GM18870 (cell line): Measurements from ENCODE around the gene ICAM5.
"Not testable (repeated sequence)": the region's sequence is repeated elsewhere in the genome, so short reads cannot be mapped to it uniquely, and the experiment has no call there.

ENCODE experiments used
- ATAC-seq: cut with Tn5 transposase; IDR thresholded peaks from one replicate; pipeline ENCODE4 v1.9.1; 2021; ENCODE audit warnings: moderate library complexity; ENCODE audit not compliant: unreplicated experiment

ICAM5 gene

GRCh38 chr19:10318807-10319682 lies 29.3 kb downstream of the ICAM5 start:
- ATAC-seq, result no peak

GRCh38 chr19:10320602-10321416 lies 31.1 kb downstream of the ICAM5 start:
- ATAC-seq, result no peak

- ATAC-seq, result no peak
These were observed 31.7 kb downstream of the ICAM5 start for GRCh38 chr19:10321417-10321797.

GRCh38 chr19:10321874-10322835 lies 32.4 kb downstream of the ICAM5 start:
- no peak for ATAC-seq

GRCh38 chr19:10325732-10326131 lies 36.0 kb downstream of the ICAM5 start:
- ATAC-seq, result no peak

- ATAC-seq, result no peak
These were observed 38.0 kb downstream of the ICAM5 start for GRCh38 chr19:10327793-10328192.

GRCh38 chr19:10328558-10329429 lies 39.0 kb downstream of the ICAM5 start:
- ATAC-seq, result no peak

GRCh38 chr19:10329555-10329954 lies 39.8 kb downstream of the ICAM5 start:
- no peak for ATAC-seq

- no peak for ATAC-seq
These were observed 42.6 kb downstream of the ICAM5 start for GRCh38 chr19:10332158-10332964.

- peak; percentile 62 for ATAC-seq
These were observed 43.4 kb downstream of the ICAM5 start, which contains the start of gene RAVER1 for GRCh38 chr19:10332965-10333757. TSS of gene RAVER1 (minus strand) at chr19:10333529. CDS start at chr19:10333507, 22 bp downstream.

GRCh38 chr19:10333758-10334587 lies 44.2 kb downstream of the ICAM5 start:
- ATAC-seq, result no peak

- no peak for ATAC-seq
These were observed 45.0 kb downstream of the ICAM5 start for GRCh38 chr19:10334588-10335351.

- ATAC-seq, result no peak
These were observed 45.7 kb downstream of the ICAM5 start for GRCh38 chr19:10335352-10335985.

GRCh38 chr19:10336725-10337124 lies 47.0 kb downstream of the ICAM5 start:
- not testable (repeated sequence) for ATAC-seq

- ATAC-seq, result no peak
These were observed 49.2 kb downstream of the ICAM5 start for GRCh38 chr19:10338940-10339339.

GRCh38 chr19:10339380-10339960 lies 49.7 kb downstream of the ICAM5 start, which contains the start of gene ICAM3:
TSS of gene ICAM3 (minus strand) at chr19:10339624. CDS start at chr19:10339614, 10 bp downstream.
- no peak for ATAC-seq
